H9 (cell line): Measurements from ENCODE around the gene RAB31. TPM values are rescaled to one million over a fixed set of nuclear protein-coding genes. Genes with fewer than 3 reads are reported as not detected.

Experiments used
- DNase-seq: peaks from one replicate; pipeline ENCODE4 v3.0.0-alpha.2; 2017
- H2AFZ ChIP-seq: one replicate; pipeline ENCODE4 v1.6.1; 2013; ENCODE audit warnings: mild to moderate bottlenecking, low read length, control low read depth, moderate library complexity
- H2AK5ac ChIP-seq: 2 replicates; pipeline ENCODE4 v1.6.1; 2013; ENCODE audit warnings: low read length, control low read depth, mixed read lengths; ENCODE audit not compliant: insufficient read length
- H2BK120ac ChIP-seq: one replicate; pipeline ENCODE4 v1.6.1; 2013; ENCODE audit warnings: low read depth, mild to moderate bottlenecking, low read length, control low read depth, inconsistent platforms; ENCODE audit not compliant: poor library complexity, severe bottlenecking
- H2BK12ac ChIP-seq: 2 replicates; pipeline ENCODE4 v1.6.1; 2013; ENCODE audit warnings: low read length, control low read depth, mixed read lengths, low read depth; ENCODE audit not compliant: insufficient read length
- H2BK15ac ChIP-seq: 2 replicates; pipeline ENCODE4 v1.6.1; 2013; ENCODE audit warnings: low read depth, low read length, control low read depth
- H2BK20ac ChIP-seq: one replicate; pipeline ENCODE4 v1.6.1; 2013; ENCODE audit warnings: low read depth, mild to moderate bottlenecking, low read length, control low read depth, inconsistent platforms; ENCODE audit not compliant: poor library complexity, severe bottlenecking
- H2BK5ac ChIP-seq: 2 replicates; pipeline ENCODE4 v1.6.1; 2013; ENCODE audit warnings: low read length, control low read depth, mixed read lengths; ENCODE audit not compliant: insufficient read length
- H3K14ac ChIP-seq: 2 replicates; pipeline ENCODE4 v1.6.1; 2013; ENCODE audit warnings: low read length, control low read depth; ENCODE audit not compliant: insufficient read depth
- H3K18ac ChIP-seq: 2 replicates; pipeline ENCODE4 v1.6.1; 2013; ENCODE audit warnings: low read depth, mild to moderate bottlenecking, mixed read lengths, low read length, control low read depth; ENCODE audit not compliant: insufficient read length
- H3K23ac ChIP-seq: 2 replicates; pipeline ENCODE4 v1.6.1; 2013; ENCODE audit warnings: low read length, control low read depth, mixed read lengths, low read depth; ENCODE audit not compliant: insufficient read length
- H3K23me2 ChIP-seq: 2 replicates; pipeline ENCODE4 v1.6.1; 2013; ENCODE audit warnings: low read depth, mild to moderate bottlenecking, mixed read lengths, low read length, control low read depth; ENCODE audit not compliant: insufficient read length, poor library complexity, severe bottlenecking
- H3K27ac ChIP-seq: 2 replicates; pipeline ENCODE4 v1.5.1; 2013; ENCODE audit warnings: low read length, control low read depth, mixed read lengths, low read depth; ENCODE audit not compliant: insufficient read length
- H3K27me3 ChIP-seq: 2 replicates; pipeline ENCODE4 v1.6.1; 2013; ENCODE audit warnings: low read length, control low read depth, inconsistent platforms; ENCODE audit not compliant: insufficient read depth
- H3K4ac ChIP-seq: 2 replicates; pipeline ENCODE4 v1.6.1; 2013; ENCODE audit warnings: low read depth, mild to moderate bottlenecking, control low read depth, inconsistent platforms, low read length, moderate library complexity
- H3K4me1 ChIP-seq: 2 replicates; pipeline ENCODE4 v1.6.1; 2013; ENCODE audit warnings: low read length, control low read depth, inconsistent platforms; ENCODE audit not compliant: insufficient read depth
- H3K4me2 ChIP-seq: 2 replicates; pipeline ENCODE4 v1.6.1; 2013; ENCODE audit warnings: low read length, control low read depth, mixed read lengths; ENCODE audit not compliant: insufficient read length, insufficient read depth
- H3K56ac ChIP-seq: 2 replicates; pipeline ENCODE4 v1.6.1; 2013; ENCODE audit warnings: low read depth, mild to moderate bottlenecking, mixed read lengths, low read length, control low read depth; ENCODE audit not compliant: insufficient read length
- H3K79me1 ChIP-seq: 2 replicates; pipeline ENCODE4 v1.6.1; 2013; ENCODE audit warnings: low read depth, mild to moderate bottlenecking, moderate library complexity, low read length, control low read depth, inconsistent platforms; ENCODE audit not compliant: insufficient read depth, poor library complexity, severe bottlenecking
- H3K79me2 ChIP-seq: 2 replicates; pipeline ENCODE4 v1.6.1; 2013; ENCODE audit warnings: low read length, control low read depth, inconsistent platforms; ENCODE audit not compliant: insufficient read depth
- H3K9ac ChIP-seq: 2 replicates; pipeline ENCODE4 v1.6.1; 2013; ENCODE audit warnings: low read length, control low read depth, mixed read lengths; ENCODE audit not compliant: insufficient read length; ENCODE audit errors: extremely low read depth
- H3K9me3 ChIP-seq: one replicate; pipeline ENCODE4 v1.6.1; 2013; ENCODE audit warnings: low read depth, low read length, inconsistent platforms; ENCODE audit not compliant: control insufficient read depth
- H3T11ph ChIP-seq: one replicate; pipeline ENCODE4 v1.6.1; 2013; ENCODE audit warnings: mild to moderate bottlenecking, low read length, control low read depth, inconsistent platforms
- H4K20me1 ChIP-seq: one replicate; pipeline ENCODE4 v1.6.1; 2013; ENCODE audit not compliant: control insufficient read depth, insufficient read length, insufficient read depth
- H4K5ac ChIP-seq: 2 replicates; pipeline ENCODE4 v1.6.1; 2013; ENCODE audit warnings: low read depth, mild to moderate bottlenecking, mixed read lengths, low read length, control low read depth; ENCODE audit not compliant: insufficient read length
- H4K8ac ChIP-seq: replicated peaks from 2 replicates; pipeline ENCODE4 v1.6.1; 2013; ENCODE audit warnings: low read length, control low read depth, mixed read lengths, low read depth; ENCODE audit not compliant: insufficient read length
- H4K91ac ChIP-seq: 2 replicates; pipeline ENCODE4 v1.6.1; 2013; ENCODE audit warnings: low read depth, mild to moderate bottlenecking, moderate library complexity, mixed read lengths, low read length, control low read depth; ENCODE audit not compliant: insufficient read length
- H3K27ac Mint-ChIP-seq, 3 experiments: 2 replicates in 2 of 3; 3 replicates in 1 of 3; pipeline ENCODE4 v1.8.0; 2020 to 2021; ENCODE audit warnings: mixed read lengths in 3 of 3, mild to moderate bottlenecking in 1 of 3, moderate library complexity in 1 of 3
- H3K27me3 Mint-ChIP-seq: 2 replicates; pipeline ENCODE4 v1.8.0; 2021; ENCODE audit warnings: low read depth, mild to moderate bottlenecking, moderate library complexity, mixed read lengths
- H3K36me3 Mint-ChIP-seq, 3 experiments: 2 replicates in 2 of 3; 3 replicates in 1 of 3; pipeline ENCODE4 v1.8.0; 2020 to 2021; ENCODE audit warnings: low read depth in 3 of 3, mixed read lengths in 3 of 3; ENCODE audit not compliant: insufficient read depth in 1 of 3
- H3K4me1 Mint-ChIP-seq, 2 experiments: 2 replicates each; pipeline ENCODE4 v1.8.0; 2020; ENCODE audit warnings: mixed read lengths in 2 of 2
- H3K4me3 Mint-ChIP-seq, 2 experiments: 2 replicates in 1 of 2; 3 replicates in 1 of 2; pipeline ENCODE4 v1.8.0; 2020 to 2021; ENCODE audit warnings: mild to moderate bottlenecking in 2 of 2, mixed read lengths in 2 of 2, moderate library complexity in 1 of 2
- H3K9me3 Mint-ChIP-seq, 2 experiments: 2 replicates in 1 of 2; 3 replicates in 1 of 2; pipeline ENCODE4 v1.8.0; 2020; ENCODE audit warnings: mild to moderate bottlenecking in 2 of 2, mixed read lengths in 2 of 2, moderate library complexity in 1 of 2
- WGBS: extraction: QIAGEN DNeasy Blood & Tissue Kit; methylation state at CpG from one replicate; pipeline ENCODE4 v1.1.7; 2013; ENCODE audit warnings: missing lambda C conversion rate, low lambda C conversion rate, mixed read lengths; ENCODE audit not compliant: insufficient read length; ENCODE audit errors: extremely low coverage; 5-methylcytosine and 5-hydroxymethylcytosine counted together
- total RNA-seq: library from RNA; stranded (reverse); gene quantifications from 2 replicates; pipeline ENCODE4 v1.2.1, GENCODE V29; 2021
- TF ChIP-seq, protein P1 (sequence below): fragments of 200-600 bp; sonication (generic); conservative IDR thresholded peaks from 3 replicates; pipeline ENCODE4 v1.8.0; 2021; ENCODE audit warnings: antibody characterized with exemption, mild to moderate bottlenecking

RAB31 gene
- total RNA-seq, 1 experiment from 2014 or later = 22.4 TPM

- H3K14ac ChIP-seq = no peak overlapping the region
- peaks cover 3% of the 10 kb centered on the region; the same call in 1 of the 2 replicates for H3K4me1 ChIP-seq
- H3K9me3 Mint-ChIP-seq = no peaks in the 10 kb centered on the region
- H3K4ac ChIP-seq = no peak overlapping the region
- H3T11ph ChIP-seq = no peak overlapping the region
- DNase-seq = no peak
- H3K79me1 ChIP-seq = peaks cover 2% of the 10 kb centered on the region
- no peaks in the 10 kb centered on the region for H4K20me1 ChIP-seq
- no peak overlapping the region for H4K8ac ChIP-seq
- H3K23me2 ChIP-seq = peaks cover 9% of the 10 kb centered on the region
- H2BK120ac ChIP-seq = no peak overlapping the region
- no peaks in the 10 kb centered on the region for H3K79me2 ChIP-seq
- H3K18ac ChIP-seq = no peak overlapping the region
- no peak overlapping the region for H2BK15ac ChIP-seq
- peaks cover 6% of the 10 kb centered on the region; the same call in 1 of the 2 replicates for H3K27me3 ChIP-seq
- H3K23ac ChIP-seq = no peak overlapping the region
- no peak overlapping the region for H4K91ac ChIP-seq
- H3K36me3 Mint-ChIP-seq = peaks cover 0 to 4% (median 0%) of the 10 kb centered on the region in 3 experiments; a peak in 2 of 7 replicates
- no peak overlapping the region for H3K4me2 ChIP-seq
- H3K4me3 Mint-ChIP-seq = no peak overlapping the region
- H2BK12ac ChIP-seq = no peak overlapping the region
- no peak overlapping the region for H3K27ac Mint-ChIP-seq
- no CpG with 5 or more reads among the region's 3 CpGs for WGBS
- no peak overlapping the region for H3K27ac ChIP-seq
- no peak overlapping the region for H2BK5ac ChIP-seq
- H3K56ac ChIP-seq = no peak overlapping the region
- TF ChIP-seq, protein P1, sequence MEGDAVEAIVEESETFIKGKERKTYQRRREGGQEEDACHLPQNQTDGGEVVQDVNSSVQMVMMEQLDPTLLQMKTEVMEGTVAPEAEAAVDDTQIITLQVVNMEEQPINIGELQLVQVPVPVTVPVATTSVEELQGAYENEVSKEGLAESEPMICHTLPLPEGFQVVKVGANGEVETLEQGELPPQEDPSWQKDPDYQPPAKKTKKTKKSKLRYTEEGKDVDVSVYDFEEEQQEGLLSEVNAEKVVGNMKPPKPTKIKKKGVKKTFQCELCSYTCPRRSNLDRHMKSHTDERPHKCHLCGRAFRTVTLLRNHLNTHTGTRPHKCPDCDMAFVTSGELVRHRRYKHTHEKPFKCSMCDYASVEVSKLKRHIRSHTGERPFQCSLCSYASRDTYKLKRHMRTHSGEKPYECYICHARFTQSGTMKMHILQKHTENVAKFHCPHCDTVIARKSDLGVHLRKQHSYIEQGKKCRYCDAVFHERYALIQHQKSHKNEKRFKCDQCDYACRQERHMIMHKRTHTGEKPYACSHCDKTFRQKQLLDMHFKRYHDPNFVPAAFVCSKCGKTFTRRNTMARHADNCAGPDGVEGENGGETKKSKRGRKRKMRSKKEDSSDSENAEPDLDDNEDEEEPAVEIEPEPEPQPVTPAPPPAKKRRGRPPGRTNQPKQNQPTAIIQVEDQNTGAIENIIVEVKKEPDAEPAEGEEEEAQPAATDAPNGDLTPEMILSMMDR = no peak
- H2BK20ac ChIP-seq = no peak overlapping the region
- H2AFZ ChIP-seq = no peak overlapping the region
- H2AK5ac ChIP-seq = no peak overlapping the region
- peaks cover 20 to 24% of the 10 kb centered on the region in 2 experiments for H3K4me1 Mint-ChIP-seq
- H3K9ac ChIP-seq = no peak overlapping the region
- peaks cover 35% of the 10 kb centered on the region for H3K27me3 Mint-ChIP-seq
- no peaks in the 10 kb centered on the region for H3K9me3 ChIP-seq
- H4K5ac ChIP-seq = no peak overlapping the region
These were observed 4.5 kb downstream of the RAB31 start for GRCh38 chr18:9712611-9713010.
